ENCODE measurements around the gene DES.

GRCh38 chr2:219381448-219381847 is 36.7 kb upstream of the DES start:
- TF ChIP-seq CTCF (IDR thresholded peaks at IDR 0.05; ENCODE audit: low read length): no peak
- TF ChIP-seq EZH2 (optimal IDR thresholded peaks at IDR 0.05; ENCODE audit: low read depth, low read length): no peak
- no peak for TF ChIP-seq EZH2phosphoT487 (IDR thresholded peaks at IDR 0.05; ENCODE audit: low read length)
